NOMO-1 treated with DMSO at 0.1 percent for 48 hours (cell line): ENCODE results near the gene COG8.
"Not testable (repeated sequence)": the region's sequence is repeated elsewhere in the genome, so short reads cannot be mapped to it uniquely, and the experiment has no call there.

Experiments
- DNase-seq: peaks from one replicate; lab custom pipeline; 2025; ENCODE audit not compliant: unreplicated experiment; lab: John Stamatoyannopoulos, UW

COG8 gene

GRCh38 chr16:69293401-69293800, 46.0 kb downstream of the COG8 start:
- no peak for DNase-seq

- DNase-seq = not testable (repeated sequence)
Measured at GRCh38 chr16:69291657-69292056, 47.7 kb downstream of the COG8 start.

GRCh38 chr16:69286941-69287713, 52.2 kb downstream of the COG8 start:
- peak; percentile 60 for DNase-seq

- DNase-seq = no peak
Measured at GRCh38 chr16:69285240-69285639, 54.1 kb downstream of the COG8 start.

DNA sequence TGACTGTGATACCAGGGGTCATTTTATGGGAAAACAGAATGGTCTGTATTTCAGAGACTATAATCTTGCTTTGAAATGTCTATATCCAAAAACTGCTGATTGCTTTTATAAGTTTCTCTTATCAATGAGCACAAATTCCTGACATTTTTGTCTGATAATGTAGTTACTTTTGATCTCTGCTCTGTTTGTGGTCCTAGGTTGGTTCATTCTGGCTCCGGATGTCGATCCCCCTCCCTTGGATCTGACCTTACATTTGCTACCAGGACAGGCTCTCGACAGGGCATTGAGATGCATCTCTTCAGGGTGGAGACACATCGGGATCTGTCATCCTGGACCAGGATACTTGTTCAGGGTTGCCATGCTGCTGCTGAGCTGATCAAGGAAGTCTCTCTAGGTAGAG, 55.5 kb downstream of the COG8 start:
- no peak for DNase-seq

GRCh38 chr16:69277413-69277812, 62.0 kb downstream of the COG8 start:
- no peak for DNase-seq
